ENCODE data around the gene SLC25A44. TPM values are rescaled to one million over a fixed set of nuclear protein-coding genes. Genes with fewer than 3 reads are reported as not detected.

SLC25A44 gene
- total RNA-seq (8.8 TPM), polyA plus RNA-seq (10.7 TPM)
- long read RNA-seq, donor 1, partial matches to known transcripts = 0 of 1 reads
- long read RNA-seq, donor 1, other reads (novel, unspliced or antisense) = 0 of 1 reads
- long read RNA-seq, donor 2, full-length matches to known transcripts = 4 of 4 reads
- long read RNA-seq, donor 2, partial matches to known transcripts = 0 of 4 reads
- long read RNA-seq, donor 2, other reads (novel, unspliced or antisense) = 0 of 4 reads
- long read RNA-seq, donor 3, full-length matches to known transcripts = 6 of 6 reads
- long read RNA-seq, donor 3, partial matches to known transcripts = 0 of 6 reads
- long read RNA-seq, donor 3, other reads (novel, unspliced or antisense) = 0 of 6 reads
- long read RNA-seq, donor 4, partial matches to known transcripts = 0 of 4 reads
- long read RNA-seq, donor 4, other reads (novel, unspliced or antisense) = 0 of 4 reads
- long read RNA-seq, donor 5, partial matches to known transcripts = 0 of 3 reads
- long read RNA-seq, donor 5, other reads (novel, unspliced or antisense) = 0 of 3 reads
- long read RNA-seq, donor 6, full-length matches to known transcripts = 4 of 4 reads
- long read RNA-seq, donor 6, partial matches to known transcripts = 0 of 4 reads
- long read RNA-seq, donor 6, other reads (novel, unspliced or antisense) = 0 of 4 reads
- long read RNA-seq, donor 7, partial matches to known transcripts = 0 of 3 reads
- long read RNA-seq, donor 7, other reads (novel, unspliced or antisense) = 0 of 3 reads
- long read RNA-seq, donor 8, full-length matches to known transcripts = 4 of 4 reads
- long read RNA-seq, donor 8, partial matches to known transcripts = 0 of 4 reads
- long read RNA-seq, donor 8, other reads (novel, unspliced or antisense) = 0 of 4 reads
- long read RNA-seq, donor 9, partial matches to known transcripts = 0 of 1 reads
- long read RNA-seq, donor 9, other reads (novel, unspliced or antisense) = 0 of 1 reads
- long read RNA-seq, donor 10, full-length matches to known transcripts = 1 of 1 reads
- long read RNA-seq, donor 10, partial matches to known transcripts = 0 of 1 reads
- long read RNA-seq, donor 10, other reads (novel, unspliced or antisense) = 0 of 1 reads

- Histone ChIP-seq H3K27me3 (ENCODE audit: control insufficient read depth in 2 of 2, insufficient read depth in 1 of 2, low read length in 1 of 2) (no peaks in the 10 kb centered on the region), H3K4me1 (ENCODE audit: control insufficient read depth in 2 of 2, insufficient read depth in 2 of 2, low read length in 2 of 2) (peaks cover 12 to 34% of the 10 kb centered on the region in 2 donors), H3K36me3 (ENCODE audit: control insufficient read depth in 2 of 2, insufficient read depth in 2 of 2, low read length in 1 of 2) (peaks cover 11 to 27% of the 10 kb centered on the region in 2 donors), H3K27ac (ENCODE audit: low read depth in 1 of 2, low read length in 1 of 2) (peak within 1 kb of the TSS; percentile 86 to 89), H3K9me3 (ENCODE audit: control insufficient read depth in 2 of 2, insufficient read depth in 1 of 2, low read length in 1 of 2) (peaks cover 0 to 3% of the 10 kb centered on the region in 2 donors), H3K4me3 (ENCODE audit: low read length in 2 of 2) (peak within 1 kb of the TSS; percentile 65 to 95)
- WGBS = 1% methylated on average over 59 of the region's 59 CpGs
- DNase-seq (ENCODE audit: low read depth in 6 of 9, low spot score in 9 of 9) = peak; percentile 97 to 100 (median 99)
These were observed at the start of gene SLC25A44 for GRCh38 chr1:156193488-156194299. TSS of gene SLC25A44 (plus strand) at chr1:156194104. CDS start at chr1:156199848, 5,744 bp downstream.

GRCh38 chr1:156144742-156145141 is 49.2 kb upstream of the SLC25A44 start:
- H3K36me3 ChIP-seq (ENCODE audit: control insufficient read depth in 2 of 2, insufficient read depth in 2 of 2, low read length in 1 of 2) = no peaks in the 10 kb centered on the region
- H3K27me3 ChIP-seq (ENCODE audit: control insufficient read depth in 2 of 2, insufficient read depth in 1 of 2, low read length in 1 of 2) = peaks cover 0 to 3% of the 10 kb centered on the region in 2 donors
- H3K27ac ChIP-seq (ENCODE audit: low read depth in 1 of 2, low read length in 1 of 2) = no peak overlapping the region
- peaks cover 18 to 31% of the 10 kb centered on the region in 2 donors for H3K4me1 ChIP-seq (ENCODE audit: control insufficient read depth in 2 of 2, insufficient read depth in 2 of 2, low read length in 2 of 2)
- WGBS = 92% methylated on average over 5 of the region's 5 CpGs
- no peaks in the 10 kb centered on the region for H3K9me3 ChIP-seq (ENCODE audit: control insufficient read depth in 2 of 2, insufficient read depth in 1 of 2, low read length in 1 of 2)
- no peak for DNase-seq (ENCODE audit: low read depth in 6 of 9, low spot score in 9 of 9)
- H3K4me3 ChIP-seq (ENCODE audit: low read length in 2 of 2) = no peak overlapping the region

- H3K36me3 ChIP-seq (ENCODE audit: control insufficient read depth in 2 of 2, insufficient read depth in 2 of 2, low read length in 1 of 2) = no peaks in the 10 kb centered on the region
- peaks cover 0 to 4% of the 10 kb centered on the region in 2 donors for H3K27me3 ChIP-seq (ENCODE audit: control insufficient read depth in 2 of 2, insufficient read depth in 1 of 2, low read length in 1 of 2)
- WGBS = 95% methylated on average over 2 of the region's 2 CpGs
- no peak overlapping the region for H3K27ac ChIP-seq (ENCODE audit: low read depth in 1 of 2, low read length in 1 of 2)
- no peak for DNase-seq (ENCODE audit: low read depth in 6 of 9, low spot score in 9 of 9)
- H3K9me3 ChIP-seq (ENCODE audit: control insufficient read depth in 2 of 2, insufficient read depth in 1 of 2, low read length in 1 of 2) = no peaks in the 10 kb centered on the region
- H3K4me1 ChIP-seq (ENCODE audit: control insufficient read depth in 2 of 2, insufficient read depth in 2 of 2, low read length in 2 of 2) = peaks cover 18 to 31% of the 10 kb centered on the region in 2 donors
- H3K4me3 ChIP-seq (ENCODE audit: low read length in 2 of 2) = no peak overlapping the region
These were observed 48.3 kb upstream of the SLC25A44 start for GRCh38 chr1:156145650-156146019.

GRCh38 chr1:156146020-156146768 is 47.7 kb upstream of the SLC25A44 start:
- WGBS = 29% methylated on average over 13 of the region's 13 CpGs
- no peaks in the 10 kb centered on the region for H3K9me3 ChIP-seq (ENCODE audit: control insufficient read depth in 2 of 2, insufficient read depth in 1 of 2, low read length in 1 of 2)
- peak in 6 of 9 donors; percentile 55 to 90 (median 68) for DNase-seq (ENCODE audit: low read depth in 6 of 9, low spot score in 9 of 9)
- peaks cover 0 to 4% of the 10 kb centered on the region in 2 donors for H3K27me3 ChIP-seq (ENCODE audit: control insufficient read depth in 2 of 2, insufficient read depth in 1 of 2, low read length in 1 of 2)
- H3K36me3 ChIP-seq (ENCODE audit: control insufficient read depth in 2 of 2, insufficient read depth in 2 of 2, low read length in 1 of 2) = no peaks in the 10 kb centered on the region
- H3K4me3 ChIP-seq (ENCODE audit: low read length in 2 of 2) = no peak overlapping the region
- H3K4me1 ChIP-seq (ENCODE audit: control insufficient read depth in 2 of 2, insufficient read depth in 2 of 2, low read length in 2 of 2) = peaks cover 18 to 31% of the 10 kb centered on the region in 2 donors
- H3K27ac ChIP-seq (ENCODE audit: low read depth in 1 of 2, low read length in 1 of 2) = peak overlapping the region in 1 of 2 donors; percentile 15

- WGBS = 43% methylated on average over 9 of the region's 9 CpGs
- Histone ChIP-seq H3K27me3 (ENCODE audit: control insufficient read depth in 2 of 2, insufficient read depth in 1 of 2, low read length in 1 of 2) (peaks cover 0 to 4% of the 10 kb centered on the region in 2 donors), H3K36me3 (ENCODE audit: control insufficient read depth in 2 of 2, insufficient read depth in 2 of 2, low read length in 1 of 2) (no peaks in the 10 kb centered on the region), H3K27ac (ENCODE audit: low read depth in 1 of 2, low read length in 1 of 2) (no peak overlapping the region), H3K9me3 (ENCODE audit: control insufficient read depth in 2 of 2, insufficient read depth in 1 of 2, low read length in 1 of 2) (no peaks in the 10 kb centered on the region), H3K4me3 (ENCODE audit: low read length in 2 of 2) (no peak overlapping the region), H3K4me1 (ENCODE audit: control insufficient read depth in 2 of 2, insufficient read depth in 2 of 2, low read length in 2 of 2) (peaks cover 18 to 32% of the 10 kb centered on the region in 2 donors)
- peak in 2 of 9 donors; percentile 42 to 66 for DNase-seq (ENCODE audit: low read depth in 6 of 9, low spot score in 9 of 9)
These were observed 47.0 kb upstream of the SLC25A44 start for GRCh38 chr1:156146769-156147405.

GRCh38 chr1:156148216-156148615 is 45.7 kb upstream of the SLC25A44 start:
- no peak overlapping the region for H3K27ac ChIP-seq (ENCODE audit: low read depth in 1 of 2, low read length in 1 of 2)
- peaks cover 18 to 45% of the 10 kb centered on the region in 2 donors for H3K4me1 ChIP-seq (ENCODE audit: control insufficient read depth in 2 of 2, insufficient read depth in 2 of 2, low read length in 2 of 2)
- H3K27me3 ChIP-seq (ENCODE audit: control insufficient read depth in 2 of 2, insufficient read depth in 1 of 2, low read length in 1 of 2) = peaks cover 0 to 4% of the 10 kb centered on the region in 2 donors
- H3K4me3 ChIP-seq (ENCODE audit: low read length in 2 of 2) = no peak overlapping the region
- no peaks in the 10 kb centered on the region for H3K9me3 ChIP-seq (ENCODE audit: control insufficient read depth in 2 of 2, insufficient read depth in 1 of 2, low read length in 1 of 2)
- DNase-seq (ENCODE audit: low read depth in 6 of 9, low spot score in 9 of 9) = peak in 1 of 9 donors; percentile 47
- no peaks in the 10 kb centered on the region for H3K36me3 ChIP-seq (ENCODE audit: control insufficient read depth in 2 of 2, insufficient read depth in 2 of 2, low read length in 1 of 2)
- WGBS = 24% methylated on average over 6 of the region's 6 CpGs

GRCh38 chr1:156149374-156150332 is 44.3 kb upstream of the SLC25A44 start:
- WGBS = 94% methylated on average over 20 of the region's 20 CpGs
- H3K27me3 ChIP-seq (ENCODE audit: control insufficient read depth in 2 of 2, insufficient read depth in 1 of 2, low read length in 1 of 2) = peaks cover 0 to 4% of the 10 kb centered on the region in 2 donors
- no peak overlapping the region for H3K27ac ChIP-seq (ENCODE audit: low read depth in 1 of 2, low read length in 1 of 2)
- H3K4me3 ChIP-seq (ENCODE audit: low read length in 2 of 2) = no peak overlapping the region
- H3K36me3 ChIP-seq (ENCODE audit: control insufficient read depth in 2 of 2, insufficient read depth in 2 of 2, low read length in 1 of 2) = no peaks in the 10 kb centered on the region
- no peaks in the 10 kb centered on the region for H3K9me3 ChIP-seq (ENCODE audit: control insufficient read depth in 2 of 2, insufficient read depth in 1 of 2, low read length in 1 of 2)
- DNase-seq (ENCODE audit: low read depth in 6 of 9, low spot score in 9 of 9) = no peak
- peaks cover 18 to 59% of the 10 kb centered on the region in 2 donors for H3K4me1 ChIP-seq (ENCODE audit: control insufficient read depth in 2 of 2, insufficient read depth in 2 of 2, low read length in 2 of 2)
